ENCODE data around the gene NHSL2.

NHSL2 gene

DNA sequence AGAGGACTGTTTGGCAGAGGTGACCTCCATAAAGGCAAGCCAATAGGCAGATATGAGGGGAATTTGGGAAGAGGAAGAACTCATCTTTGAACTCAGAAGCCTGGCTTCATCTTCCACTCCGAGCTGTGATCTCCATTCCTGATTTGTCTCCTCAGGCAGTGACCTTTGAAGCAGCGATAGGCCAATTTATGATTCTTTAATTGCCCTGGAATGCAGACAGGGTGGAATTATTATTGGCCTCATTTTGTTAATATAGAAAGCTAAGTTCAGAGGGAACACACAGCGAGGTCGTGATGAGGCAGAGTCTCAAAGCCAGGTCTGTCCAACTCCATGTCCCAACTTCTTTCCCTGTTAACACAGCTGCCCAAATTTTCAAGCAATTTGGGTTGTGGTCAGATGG is 204.2 kb downstream of the NHSL2 start:
- no peak for DNase-seq

DNA sequence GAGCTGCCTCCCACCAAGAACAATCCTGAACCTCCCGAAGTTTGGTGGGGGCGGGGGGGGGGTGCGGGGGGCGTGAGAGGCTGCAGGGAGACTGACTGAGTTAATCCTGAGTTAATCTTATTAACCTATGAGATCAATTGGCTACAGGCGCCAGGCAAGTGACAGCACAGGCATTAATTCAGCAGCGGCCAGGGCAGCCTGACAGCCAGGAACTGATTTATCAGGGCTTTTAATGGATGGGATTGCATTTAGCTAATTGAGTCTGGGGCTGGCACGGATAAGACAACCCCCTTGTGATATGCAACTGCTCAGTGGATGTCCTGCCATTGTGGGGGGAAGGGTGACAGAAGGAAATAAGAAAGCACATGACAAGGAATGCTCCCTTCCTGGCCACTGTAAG is 204.7 kb downstream of the NHSL2 start:
- no peak for DNase-seq

DNA sequence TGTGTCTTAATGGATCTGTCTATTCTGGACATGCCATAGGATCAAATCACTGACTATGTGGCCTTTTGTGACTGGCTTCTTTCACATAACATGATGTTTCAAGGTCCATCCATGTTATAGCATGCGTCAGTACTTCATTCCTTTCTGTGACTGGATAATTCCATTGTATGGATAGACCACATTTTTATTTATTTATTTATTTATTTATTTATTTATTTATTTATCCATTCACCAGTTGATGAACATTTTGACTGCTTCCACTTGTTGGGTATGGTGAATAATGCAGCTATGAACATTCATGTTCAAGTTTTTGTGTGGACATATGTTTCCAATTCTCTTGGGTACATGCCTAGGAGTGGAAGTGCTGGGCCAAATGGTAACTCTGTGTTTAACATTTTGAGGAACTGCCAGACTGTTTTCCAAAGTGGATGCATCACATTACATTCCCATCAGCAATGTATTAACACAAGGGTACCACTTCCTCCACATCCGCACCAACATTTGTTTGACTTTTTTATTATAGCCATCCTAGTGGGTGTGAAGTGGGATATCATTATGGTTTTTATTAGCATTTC is 207.1 kb downstream of the NHSL2 start:
- DNase-seq, result no peak

DNA sequence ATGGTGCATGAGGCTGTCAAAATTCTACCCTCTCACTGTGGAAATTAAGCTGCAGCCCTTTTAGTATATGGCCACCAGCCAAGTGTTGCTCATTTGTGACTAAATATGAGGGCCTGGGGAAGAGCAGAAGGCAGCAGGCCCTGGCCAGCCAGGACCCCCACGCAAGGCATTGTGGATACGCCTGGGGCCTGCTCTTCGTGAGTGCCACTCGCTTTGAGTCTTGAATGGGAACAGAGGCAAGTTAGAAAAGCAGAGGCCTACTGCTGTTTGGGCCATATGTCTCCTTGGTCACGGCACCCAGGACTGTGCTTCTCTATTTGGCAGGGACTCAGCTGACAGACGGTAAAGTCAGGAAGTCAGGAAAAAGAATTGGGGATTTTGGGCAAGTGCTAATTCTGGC is 210.2 kb downstream of the NHSL2 start:
- DNase-seq, result no peak

- peak; percentile 62 for DNase-seq
Measured at GRCh38 chrX:72121383-72121782, 210.7 kb downstream of the NHSL2 start.

GRCh38 chrX:72122621-72123337 is 212.1 kb downstream of the NHSL2 start:
- DNase-seq, result no peak

DNA sequence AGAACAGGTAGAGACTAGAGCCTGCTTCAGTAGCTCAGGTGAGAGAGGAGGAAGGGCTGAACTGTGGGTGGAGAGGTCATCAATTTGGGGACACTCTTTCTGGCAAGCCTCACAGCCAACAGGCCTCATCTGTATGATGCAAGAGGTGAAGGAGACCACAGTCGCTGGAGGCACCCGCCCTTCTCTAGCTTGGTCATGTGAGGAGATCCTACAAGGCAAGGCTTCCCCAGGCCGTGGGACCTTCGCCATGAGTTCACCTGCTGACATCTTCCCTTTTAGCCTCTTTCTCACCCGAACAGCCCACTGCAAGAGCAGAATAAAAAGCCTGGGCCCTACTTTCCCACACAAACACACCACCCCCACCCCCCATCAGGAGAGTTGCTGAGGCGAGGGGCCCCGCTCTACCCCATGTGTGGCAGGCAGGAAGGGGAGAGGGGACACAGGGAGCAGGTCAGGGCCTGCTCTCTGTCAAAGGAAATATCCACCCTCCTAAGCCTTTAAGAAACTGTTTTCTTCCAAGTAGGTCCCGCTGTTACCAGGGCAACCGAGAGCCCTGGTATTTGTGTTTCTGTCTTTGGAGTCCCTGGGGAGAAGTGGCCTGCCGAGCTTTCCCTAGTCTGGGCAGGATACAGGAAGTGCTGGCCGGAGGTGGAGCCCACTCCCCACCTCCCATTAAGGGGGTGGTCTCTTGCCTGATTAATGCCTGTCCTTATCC is 213.0 kb downstream of the NHSL2 start:
- peak; percentile 65 for DNase-seq

- no peak for DNase-seq
Measured at GRCh38 chrX:72124540-72125201, 214.0 kb downstream of the NHSL2 start.

- no peak for DNase-seq
Measured at GRCh38 chrX:72125331-72126047, 214.8 kb downstream of the NHSL2 start.

DNA sequence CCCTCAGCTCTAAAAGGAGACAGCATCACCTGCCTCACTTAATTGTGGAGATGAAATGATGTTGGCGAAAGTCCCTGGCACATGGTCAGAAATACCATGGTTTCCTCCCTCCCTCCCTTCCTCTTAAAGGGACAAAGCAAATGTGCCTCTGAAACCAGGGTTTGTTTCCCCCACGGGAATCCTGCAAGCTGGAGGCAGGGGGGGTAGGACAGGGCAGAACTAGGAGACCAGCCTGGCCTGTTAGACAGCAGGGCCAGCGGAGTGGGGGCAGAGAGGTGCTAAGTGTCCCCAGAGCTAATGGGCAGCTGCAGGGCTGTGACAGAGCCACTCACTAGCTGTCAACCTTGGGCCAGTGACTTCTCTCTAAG is 215.4 kb downstream of the NHSL2 start:
- no peak for DNase-seq

GRCh38 chrX:72126539-72127140 is 216.0 kb downstream of the NHSL2 start:
- peak; percentile 84 for DNase-seq

DNA sequence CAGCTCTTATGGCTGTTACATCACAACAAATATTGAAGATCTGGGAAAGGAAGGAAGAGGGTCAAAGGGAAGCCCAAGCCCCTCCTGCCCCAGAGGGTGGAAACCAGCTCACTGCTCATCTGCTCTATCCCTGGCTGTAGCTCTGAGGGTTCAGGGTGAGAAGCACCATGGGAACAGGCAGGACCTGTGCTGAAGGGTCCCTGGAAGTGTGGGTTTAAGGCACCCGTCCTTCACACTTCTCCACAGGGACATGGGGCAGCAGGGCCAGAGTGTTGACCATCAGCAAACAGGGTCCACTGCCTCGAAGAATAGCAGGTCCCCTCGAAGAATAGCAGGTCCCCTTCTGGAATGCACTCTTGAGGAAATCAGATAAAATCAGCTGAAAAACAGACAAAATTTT is 216.7 kb downstream of the NHSL2 start:
- DNase-seq, result no peak

DNA sequence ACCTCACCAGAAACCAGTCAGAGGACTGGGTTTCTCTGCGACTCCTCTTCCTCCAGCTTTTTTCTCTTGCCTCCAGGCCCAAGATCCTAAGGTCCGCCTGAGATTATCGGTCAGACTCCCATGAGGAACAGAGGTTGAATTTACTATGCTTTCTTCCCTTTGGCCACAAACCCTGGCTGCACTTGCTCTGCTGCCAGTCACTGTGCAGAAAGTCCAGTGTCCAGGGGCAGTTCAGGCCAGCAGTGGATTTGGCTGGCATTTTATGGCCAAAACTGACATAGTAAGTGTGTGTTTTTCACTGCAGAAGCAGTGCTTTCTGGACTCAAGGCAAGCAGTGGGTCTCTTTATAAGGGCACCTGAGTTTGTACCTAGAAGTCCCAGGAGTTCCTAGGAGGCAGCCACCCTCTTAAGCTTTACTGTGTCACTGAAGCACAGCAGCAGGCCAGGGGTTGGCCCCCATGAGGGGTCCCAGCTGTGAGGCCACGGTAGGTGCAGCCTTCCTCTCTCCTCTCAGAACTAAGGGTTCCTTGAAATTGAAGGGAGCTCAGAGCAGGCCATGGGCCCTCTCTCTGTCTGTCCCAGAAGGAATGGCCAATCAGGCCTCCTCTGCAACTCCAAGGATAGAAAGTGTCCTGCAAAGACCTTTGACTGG is 217.7 kb downstream of the NHSL2 start:
- no peak for DNase-seq

- no peak for DNase-seq
Measured at GRCh38 chrX:72128881-72129280, 218.2 kb downstream of the NHSL2 start.

DNA sequence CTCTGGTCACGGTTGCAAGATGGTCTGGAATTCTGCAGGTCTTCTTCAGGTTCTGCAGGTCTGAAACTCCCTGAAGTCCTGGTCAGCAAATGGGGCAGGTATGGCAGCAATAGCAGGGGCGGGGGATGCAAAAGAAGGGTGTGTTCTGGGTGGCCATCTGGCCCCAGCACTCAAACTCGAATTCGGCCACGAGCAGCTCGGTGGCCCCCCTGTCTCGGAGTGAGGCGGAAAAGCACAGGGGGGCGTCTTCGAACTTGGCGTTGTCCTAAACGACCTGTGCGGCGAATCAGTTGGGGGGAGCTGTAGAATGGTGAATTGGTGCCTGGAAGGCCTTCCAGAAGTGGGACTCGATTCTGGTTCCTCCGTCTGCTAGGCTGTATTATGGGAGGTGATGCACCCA is 219.0 kb downstream of the NHSL2 start:
- DNase-seq, result no peak

GRCh38 chrX:72130156-72130761 is 219.6 kb downstream of the NHSL2 start:
- no peak for DNase-seq

DNA sequence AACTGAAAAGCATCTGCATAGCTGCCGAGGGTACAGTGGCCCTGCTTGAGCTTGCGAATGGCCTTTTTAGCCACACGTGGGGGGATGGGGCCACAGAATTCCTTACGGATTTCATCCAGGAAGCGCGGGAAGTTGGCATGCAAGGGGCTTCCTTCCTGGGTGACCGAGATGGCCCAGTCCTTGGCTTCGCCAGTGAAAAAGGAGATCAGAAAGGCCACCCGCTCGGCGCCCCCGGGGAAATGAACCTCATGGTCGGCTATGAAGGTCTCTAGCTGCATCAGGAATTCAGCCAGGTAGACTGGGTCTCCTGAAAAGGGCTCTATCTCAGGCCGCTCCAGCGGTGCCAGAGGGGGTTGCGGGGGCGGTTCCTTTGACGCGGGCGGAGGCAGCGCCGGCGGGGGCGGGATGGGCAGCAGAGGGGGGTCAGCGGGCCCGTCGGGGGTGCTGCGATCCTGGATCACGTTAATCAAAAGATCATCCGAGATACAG is 220.2 kb downstream of the NHSL2 start:
- DNase-seq, result no peak

DNA sequence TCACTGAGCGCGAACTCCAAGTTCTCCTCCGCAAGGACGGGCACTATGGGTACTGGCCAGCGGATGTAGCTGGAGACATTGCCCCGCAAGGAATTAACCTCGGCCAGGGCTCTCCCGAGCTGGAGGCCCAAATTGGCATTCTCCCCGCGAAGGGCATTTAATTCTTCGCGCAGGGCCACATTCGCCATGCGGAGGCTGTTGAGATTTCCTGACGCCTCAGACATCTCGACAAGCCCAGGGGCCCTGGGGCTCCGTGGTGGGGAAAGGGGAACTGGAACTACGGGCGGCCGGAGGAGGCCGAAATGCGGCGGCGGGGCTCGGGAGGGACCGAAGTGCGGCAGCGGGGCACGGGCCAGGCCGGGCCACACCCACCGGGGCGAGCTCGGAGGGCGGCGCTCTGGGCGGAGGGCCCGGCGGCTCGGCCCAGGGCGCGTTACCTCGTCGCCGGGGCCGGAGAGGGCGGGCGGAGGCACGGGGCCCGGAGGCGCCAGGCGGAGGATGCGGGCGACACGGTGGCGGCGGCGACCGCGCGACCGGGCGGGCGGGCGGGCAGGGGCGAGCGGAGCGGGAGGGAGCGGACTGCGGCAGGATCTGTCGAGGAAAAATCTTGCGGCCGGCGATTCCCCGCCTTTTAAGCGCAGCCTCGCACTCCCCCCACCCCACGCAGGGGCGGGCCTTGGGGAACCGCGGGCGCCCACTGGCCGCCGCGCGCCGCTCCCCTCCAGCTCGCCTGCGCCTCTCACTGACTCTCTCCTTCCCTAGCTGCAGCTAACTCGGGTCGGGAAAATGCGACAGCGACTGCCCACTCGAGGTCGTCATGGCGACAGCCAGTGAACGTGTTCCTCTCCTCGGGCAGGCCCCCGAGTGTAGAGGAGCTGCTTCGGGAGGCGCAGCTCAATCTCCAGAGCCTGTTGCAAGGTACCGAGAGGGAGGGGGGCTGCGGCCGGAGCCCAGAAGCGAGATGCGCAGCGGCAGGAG is 221.0 kb downstream of the NHSL2 start, which contains the start of gene RTL5:
Gene RTL5, minus strand, starts transcription at position 599 of the 978 bp plus-strand sequence.
- peak; percentile 93 for DNase-seq

- DNase-seq, result no peak
Measured at GRCh38 chrX:72132456-72132855, 221.8 kb downstream of the NHSL2 start.

Measured in left hindlimb (tissue), 1 donor.